NCI-H1694 treated with DMSO at 0.1 percent for 48 hours (cell line): Measurements from ENCODE around the gene SMARCD3.
A peak's percentile ranks its signal among the peaks of the same experiment; 100 is the strongest.

Experiments used
- DNase-seq: peaks from one replicate; lab custom pipeline; 2025; lab: John Stamatoyannopoulos, UW

Gene SMARCD3

DNA sequence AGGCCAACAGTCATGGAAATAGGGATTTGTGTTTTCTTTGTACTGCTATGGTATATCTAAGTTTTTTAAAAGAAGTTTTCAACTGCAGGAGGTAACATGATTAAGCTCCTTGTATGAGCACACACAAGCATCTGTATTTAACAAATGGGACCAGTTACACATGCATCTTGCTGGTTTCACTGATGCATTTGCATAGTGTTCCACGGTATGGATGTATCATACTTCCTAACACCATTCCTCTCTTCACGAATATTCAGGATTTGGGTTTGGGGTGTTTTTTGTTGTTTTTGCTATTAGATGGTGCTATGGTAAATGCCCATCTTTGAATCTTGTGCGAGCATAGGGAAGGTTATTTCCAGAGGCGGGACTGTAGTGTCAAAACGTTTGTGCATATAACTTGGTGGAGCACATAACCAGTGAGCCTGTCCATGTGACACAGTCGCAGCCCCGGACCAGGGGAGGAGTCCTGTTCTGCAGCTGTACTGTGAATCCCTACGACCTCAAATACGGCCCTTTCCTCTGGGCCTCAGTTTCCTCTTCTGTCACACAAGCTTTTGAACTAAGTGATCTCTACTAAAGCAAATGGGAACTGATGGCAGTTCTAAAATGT is 40.1 kb downstream of the SMARCD3 start:
- no peak for DNase-seq

DNA sequence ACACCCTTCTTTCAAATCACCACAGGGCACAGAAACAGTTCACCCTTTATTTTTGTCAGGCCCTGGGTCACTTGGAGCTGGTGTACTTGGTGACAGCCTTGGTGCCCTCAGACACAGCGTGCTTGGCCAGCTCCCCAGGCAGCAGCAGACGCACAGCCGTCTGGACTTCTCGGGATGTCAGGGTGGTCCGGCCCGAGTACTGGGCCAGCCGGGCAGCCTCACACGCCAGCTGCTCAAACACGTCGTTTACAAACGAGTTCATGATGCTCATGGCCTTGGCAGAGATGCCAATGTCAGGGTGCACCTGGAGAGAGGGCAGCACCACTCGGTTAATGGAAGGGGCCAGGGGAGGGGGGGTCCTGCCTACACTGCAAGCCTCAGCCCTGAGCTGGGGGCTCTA is 40.7 kb downstream of the SMARCD3 start:
- DNase-seq: no peak

- no peak for DNase-seq
Observed at GRCh38 chr7:151207315-151207714, 41.2 kb downstream of the SMARCD3 start.

- no peak for DNase-seq
Observed at GRCh38 chr7:151206914-151207313, 41.6 kb downstream of the SMARCD3 start.

DNA sequence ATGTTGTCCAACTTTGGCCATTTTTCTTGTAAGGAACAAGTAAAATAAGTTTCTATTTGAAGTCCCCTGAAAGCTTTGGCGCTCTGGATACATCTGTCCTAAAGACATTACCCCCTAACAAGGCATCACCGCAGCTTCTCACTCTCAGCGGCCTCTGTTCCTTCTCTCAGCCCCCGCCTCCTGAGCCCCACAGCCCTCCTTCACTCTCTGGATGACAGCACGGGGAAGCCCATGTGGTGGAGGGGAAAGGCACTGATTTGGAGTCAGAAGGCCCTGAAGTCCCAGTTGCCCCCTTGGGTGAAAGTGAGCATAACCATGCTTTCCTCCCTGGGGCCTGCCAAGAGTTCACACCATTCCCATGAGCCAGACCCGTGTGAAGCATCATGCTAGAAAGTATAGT is 42.8 kb downstream of the SMARCD3 start:
- DNase-seq: no peak

DNA sequence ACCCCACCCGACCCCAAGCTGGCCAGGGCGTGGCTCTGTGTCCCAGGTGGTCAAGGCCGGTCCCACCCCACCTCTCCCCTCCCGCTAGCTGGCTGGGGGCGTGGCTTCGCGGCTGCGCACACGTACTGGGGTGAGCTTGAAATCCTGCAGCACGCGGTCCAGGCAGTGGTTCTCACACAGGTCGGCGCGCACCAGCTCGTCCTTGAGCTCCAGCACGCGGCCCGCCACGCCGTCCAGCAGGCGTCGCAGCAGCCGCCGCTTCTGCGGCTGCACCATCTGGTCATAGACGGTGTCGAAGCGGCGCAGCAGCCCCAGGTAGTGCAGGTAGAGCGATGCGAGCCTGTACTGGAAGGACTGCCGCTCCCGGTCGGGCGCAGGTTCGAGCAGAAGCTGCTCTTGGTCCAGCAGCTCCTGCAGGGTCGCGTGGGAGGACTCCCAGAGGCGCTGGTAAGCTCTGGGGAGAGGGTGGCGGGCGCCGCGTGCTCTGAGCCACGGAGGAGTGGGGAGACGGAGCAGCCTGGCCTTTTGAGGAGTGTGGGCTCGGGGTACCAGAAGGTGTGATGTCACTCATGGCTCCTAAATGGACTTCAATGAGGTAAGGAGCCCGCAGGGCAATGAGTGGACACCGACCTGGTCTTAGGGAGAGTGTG is 44.0 kb downstream of the SMARCD3 start:
- DNase-seq: no peak

- DNase-seq: no peak
Observed at GRCh38 chr7:151202836-151203235, 45.7 kb downstream of the SMARCD3 start.

- DNase-seq: no peak
Observed at GRCh38 chr7:151201751-151202150, 46.7 kb downstream of the SMARCD3 start.

- DNase-seq: no peak
Observed at GRCh38 chr7:151201344-151201743, 47.1 kb downstream of the SMARCD3 start.

DNA sequence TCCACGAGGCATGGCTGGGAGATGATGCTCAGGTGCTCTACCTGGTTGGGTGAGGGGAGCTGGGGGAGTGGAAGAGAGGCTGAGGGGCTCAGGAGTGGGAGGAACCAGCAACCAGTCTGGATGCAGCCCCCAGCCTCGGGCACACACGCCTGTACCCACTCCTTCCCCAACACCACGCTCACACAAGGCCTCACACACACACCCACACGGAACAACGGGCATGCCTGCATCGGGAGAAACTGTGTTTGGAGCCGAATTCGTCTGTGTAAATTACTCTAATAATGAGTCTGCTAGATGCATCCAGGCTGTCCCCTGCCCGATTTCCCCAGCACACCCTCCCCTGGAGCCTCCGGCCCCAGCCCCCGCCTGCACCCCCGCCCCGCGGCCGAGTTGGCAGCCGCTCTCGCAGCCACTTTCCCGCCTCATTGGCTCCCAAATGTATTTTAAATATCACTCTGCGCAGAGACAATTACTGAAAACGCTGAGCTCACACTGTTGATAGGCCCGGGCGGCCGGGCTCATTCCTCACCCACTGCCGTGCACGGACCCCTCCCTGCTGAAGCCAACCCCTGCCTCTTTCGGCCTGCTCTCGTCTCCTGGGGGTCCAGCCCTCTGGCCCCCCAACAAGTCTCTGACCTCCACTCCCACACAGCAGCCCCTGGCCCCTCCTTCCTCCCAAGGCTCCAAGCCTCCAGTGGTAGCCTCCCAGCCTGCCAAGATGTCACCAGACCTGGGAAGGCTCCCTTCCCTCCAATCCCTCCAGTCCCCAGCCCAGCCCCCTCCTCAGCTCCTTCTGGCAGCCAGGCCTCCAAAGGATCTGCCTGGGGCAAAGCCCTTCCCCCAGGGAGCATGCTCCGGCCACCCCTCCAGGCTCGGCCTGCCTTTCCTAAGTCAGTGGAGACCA is 49.3 kb downstream of the SMARCD3 start:
- peak; percentile 49 for DNase-seq

DNA sequence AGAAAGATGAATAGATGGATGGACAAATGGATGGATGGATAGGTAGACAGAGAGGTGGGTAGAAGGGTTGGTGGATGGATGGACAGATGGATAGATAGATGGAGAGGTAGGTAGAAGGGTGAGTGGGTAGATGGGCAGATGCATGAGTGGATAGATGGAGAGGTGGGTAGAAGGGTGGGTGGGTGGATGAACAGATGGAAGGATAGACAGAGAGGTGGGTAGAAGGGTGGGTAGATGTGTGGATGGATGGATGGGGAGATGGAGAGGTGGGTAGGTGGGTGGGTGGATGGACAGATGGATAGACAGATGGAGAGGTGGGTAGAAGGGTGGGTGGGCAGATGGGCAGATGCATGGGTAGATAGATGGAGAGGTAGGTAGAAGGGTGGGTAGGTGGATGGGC is 50.6 kb downstream of the SMARCD3 start:
- DNase-seq: no peak

- DNase-seq: no peak
Observed at GRCh38 chr7:151195616-151196450, 52.7 kb downstream of the SMARCD3 start.

GRCh38 chr7:151194188-151194587 is 54.3 kb downstream of the SMARCD3 start:
- no peak for DNase-seq

DNA sequence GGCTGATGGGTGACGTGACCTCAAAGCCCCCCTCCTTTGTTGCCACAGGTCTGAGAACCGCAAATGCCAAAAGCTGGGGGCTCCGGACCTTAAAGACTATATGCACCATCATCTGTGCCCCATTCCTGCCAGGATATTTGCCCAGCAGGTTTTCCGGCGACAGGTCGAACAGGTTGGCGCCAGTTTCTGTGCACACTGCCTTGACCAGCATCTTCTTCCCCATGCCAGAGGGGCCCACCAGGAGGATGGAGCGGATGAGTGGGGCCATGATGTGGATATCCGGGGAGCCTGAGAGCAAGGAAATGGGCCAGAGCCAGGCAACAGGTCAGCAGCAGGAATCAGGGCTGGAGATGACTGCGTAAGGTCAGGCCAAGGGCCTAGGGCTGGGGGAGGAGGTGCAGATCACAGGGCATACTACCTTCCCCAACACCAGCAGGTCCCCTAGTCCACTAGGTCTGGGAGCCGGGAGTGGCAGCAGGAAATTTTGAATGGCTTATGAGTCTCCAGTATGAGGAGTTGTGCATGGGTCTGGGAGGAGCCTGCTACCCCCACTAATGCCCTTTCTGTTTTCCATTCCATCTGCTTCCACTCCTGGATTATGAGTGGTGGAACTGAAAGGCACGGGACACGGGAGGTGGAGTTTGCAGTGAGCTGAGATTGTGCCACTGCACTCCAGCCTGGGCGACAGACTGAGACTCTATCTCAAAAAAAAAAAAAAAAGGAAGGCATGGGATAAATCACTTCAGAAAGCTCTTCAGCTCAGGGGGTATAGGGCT is 55.1 kb downstream of the SMARCD3 start:
- DNase-seq: no peak

GRCh38 chr7:151192002-151192539 is 56.4 kb downstream of the SMARCD3 start:
- DNase-seq: no peak

GRCh38 chr7:151191544-151191943 is 57.0 kb downstream of the SMARCD3 start:
- no peak for DNase-seq

- no peak for DNase-seq
Observed at GRCh38 chr7:151189038-151189437, 59.5 kb downstream of the SMARCD3 start.
